ENCODE data around the gene CHIT1. TPM values are rescaled to one million over a fixed set of nuclear protein-coding genes. Genes with fewer than 3 reads are reported as not detected.

CHIT1 gene
- total and polyA plus RNA-seq, 2 of the 13 experiments (the other 11 are each of a cell fraction or from before 2014, with no cell fraction given), result not detected

- no peak overlapping the region for H3K27ac ChIP-seq (ENCODE audit: extremely low read length, insufficient read depth, low read length)
- no peak overlapping the region for H3K9ac ChIP-seq (ENCODE audit: insufficient read depth, low read depth, low read length)
- POLR2A ChIA-PET, result no interaction called here
- H3K4me3 ChIP-seq (replicated peaks in 1 of 3; ENCODE audit: insufficient read depth in 1 of 3, low read depth in 2 of 3, low read length in 3 of 3), result no peak overlapping the region
- peaks cover 0 to 6% of the 10 kb centered on the region in 2 experiments; a peak in 2 of 5 replicates for H3K27me3 ChIP-seq (ENCODE audit: control insufficient read depth in 1 of 2, insufficient read depth in 2 of 2, low read length in 2 of 2)
- TF ChIP-seq ZNF431 (CRISPR knock-in tag; IDR thresholded peaks at IDR 0.05; ENCODE audit: borderline replicate concordance, low read depth) (no peak), FOXP1 (IDR thresholded peaks at IDR 0.05) (no peak), FOXP1 (CRISPR knock-in tag; IDR thresholded peaks at IDR 0.05) (no peak), TFE3 (CRISPR knock-in tag; IDR thresholded peaks at IDR 0.05) (no peak), EZH2 (conservative IDR thresholded peaks at IDR 0.05; ENCODE audit: low read depth, low read length) (no peak), FOSL2 (CRISPR knock-in tag; IDR thresholded peaks at IDR 0.05) (peak; percentile 34; the same call in 1 of the 2 replicates), ZNF737 (CRISPR knock-in tag; IDR thresholded peaks at IDR 0.05; ENCODE audit: borderline replicate concordance) (no peak)
- H3K9me3 ChIP-seq (ENCODE audit: low read length), result no peaks in the 10 kb centered on the region
- no peak overlapping the region for H2AFZ ChIP-seq (ENCODE audit: low read length)
- no peak overlapping the region for H3K4me2 ChIP-seq (ENCODE audit: low read depth, low read length)
- DNase-seq (ENCODE audit: low spot score), result no peak
- ATAC-seq, result no peak
- no peaks in the 10 kb centered on the region for H3K36me3 ChIP-seq (replicated peaks in 1 of 2; ENCODE audit: control insufficient read depth in 1 of 2, insufficient read depth in 2 of 2, low read length in 2 of 2)
- in situ Hi-C loops (cut with HindIII; ENCODE audit: extremely low pct_ligation_motif_present, low pct_unique_long_range_greater_than_20kb) (no loop called here), intact Hi-C loops (cut with micrococcal nuclease; ENCODE audit: unreplicated experiment) (no loop called here)
- H3K79me2 ChIP-seq (ENCODE audit: insufficient read depth, low read length), result no peaks in the 10 kb centered on the region
- H4K20me1 ChIP-seq (ENCODE audit: insufficient read depth, low read length), result no peaks in the 10 kb centered on the region
- CTCF ChIA-PET (ENCODE audit: low intra/inter-chr PET ratio, low total read pairs), result no interaction called here
- H3K4me1 ChIP-seq (ENCODE audit: insufficient read depth, low read length), result peaks cover 20% of the 10 kb centered on the region
- BruUV-seq (replicated peaks), result no TSS peak
- FAIRE-seq, result no peak
- WGBS (ENCODE audit: low lambda C conversion rate), result 2% methylated on average over 5 of the region's 9 CpGs
Observed at GRCh38 chr1:203177470-203178039, 51.9 kb downstream of the CHIT1 start.

- no peaks in the 10 kb centered on the region for H3K36me3 ChIP-seq (replicated peaks in 1 of 2; ENCODE audit: control insufficient read depth in 1 of 2, insufficient read depth in 2 of 2, low read length in 2 of 2)
- no peak for FAIRE-seq
- BruUV-seq (replicated peaks), result no TSS peak
- POLR2A ChIA-PET, result no interaction called here
- in situ Hi-C loops (cut with HindIII; ENCODE audit: extremely low pct_ligation_motif_present, low pct_unique_long_range_greater_than_20kb), result no loop called here
- H3K9me3 ChIP-seq (ENCODE audit: low read length), result no peaks in the 10 kb centered on the region
- no peak overlapping the region for H3K4me3 ChIP-seq (replicated peaks in 1 of 3; ENCODE audit: insufficient read depth in 1 of 3, low read depth in 2 of 3, low read length in 3 of 3)
- WGBS (ENCODE audit: low lambda C conversion rate), result 58% methylated on average over 6 of the region's 6 CpGs
- H4K20me1 ChIP-seq (ENCODE audit: insufficient read depth, low read length), result 0 out of 2 replicates have a peak, but pooled peaks cover 3% of the 10 kb centered on the region
- H2AFZ ChIP-seq (ENCODE audit: low read length), result no peak overlapping the region
- ATAC-seq, result no peak
- H3K27ac ChIP-seq (ENCODE audit: extremely low read length, insufficient read depth, low read length), result no peak overlapping the region
- H3K79me2 ChIP-seq (ENCODE audit: insufficient read depth, low read length), result no peaks in the 10 kb centered on the region
- peaks cover 20% of the 10 kb centered on the region for H3K4me1 ChIP-seq (ENCODE audit: insufficient read depth, low read length)
- no peak for DNase-seq (ENCODE audit: low spot score)
- intact Hi-C loops (cut with micrococcal nuclease; ENCODE audit: unreplicated experiment), result no loop called here
- CTCF ChIA-PET (ENCODE audit: low intra/inter-chr PET ratio, low total read pairs), result no interaction called here
- H3K27me3 ChIP-seq (ENCODE audit: control insufficient read depth in 1 of 2, insufficient read depth in 2 of 2, low read length in 2 of 2), result peaks cover 0 to 6% of the 10 kb centered on the region in 2 experiments; a peak in 2 of 5 replicates
- no peak overlapping the region for H3K4me2 ChIP-seq (ENCODE audit: low read depth, low read length)
- no peak overlapping the region for H3K9ac ChIP-seq (ENCODE audit: insufficient read depth, low read depth, low read length)
- TF ChIP-seq IRX3 (CRISPR knock-in tag; IDR thresholded peaks at IDR 0.05; ENCODE audit: borderline replicate concordance, low read depth), result no peak
- no peak for TF ChIP-seq FOSL1 (CRISPR knock-in tag; IDR thresholded peaks at IDR 0.05; ENCODE audit: borderline replicate concordance)
- TF ChIP-seq RFXANK (CRISPR knock-in tag; IDR thresholded peaks at IDR 0.05), result no peak
- TF ChIP-seq ATF5 (CRISPR knock-in tag; IDR thresholded peaks at IDR 0.05; ENCODE audit: low read depth), result no peak
- no peak for TF ChIP-seq ZNF468 (CRISPR knock-in tag; IDR thresholded peaks at IDR 0.05)
- TF ChIP-seq PITX1 (CRISPR knock-in tag; IDR thresholded peaks at IDR 0.05), result no peak
- no peak for TF ChIP-seq PLRG1 (conservative IDR thresholded peaks at IDR 0.05)
- TF ChIP-seq ZBTB39 (CRISPR knock-in tag; IDR thresholded peaks at IDR 0.05), result no peak
Observed at GRCh38 chr1:203177036-203177405, 52.5 kb downstream of the CHIT1 start.

Measured in HepG2 (cell line).